ENCODE data around the gene DDX50.

- TF ChIP-seq, protein P1, sequence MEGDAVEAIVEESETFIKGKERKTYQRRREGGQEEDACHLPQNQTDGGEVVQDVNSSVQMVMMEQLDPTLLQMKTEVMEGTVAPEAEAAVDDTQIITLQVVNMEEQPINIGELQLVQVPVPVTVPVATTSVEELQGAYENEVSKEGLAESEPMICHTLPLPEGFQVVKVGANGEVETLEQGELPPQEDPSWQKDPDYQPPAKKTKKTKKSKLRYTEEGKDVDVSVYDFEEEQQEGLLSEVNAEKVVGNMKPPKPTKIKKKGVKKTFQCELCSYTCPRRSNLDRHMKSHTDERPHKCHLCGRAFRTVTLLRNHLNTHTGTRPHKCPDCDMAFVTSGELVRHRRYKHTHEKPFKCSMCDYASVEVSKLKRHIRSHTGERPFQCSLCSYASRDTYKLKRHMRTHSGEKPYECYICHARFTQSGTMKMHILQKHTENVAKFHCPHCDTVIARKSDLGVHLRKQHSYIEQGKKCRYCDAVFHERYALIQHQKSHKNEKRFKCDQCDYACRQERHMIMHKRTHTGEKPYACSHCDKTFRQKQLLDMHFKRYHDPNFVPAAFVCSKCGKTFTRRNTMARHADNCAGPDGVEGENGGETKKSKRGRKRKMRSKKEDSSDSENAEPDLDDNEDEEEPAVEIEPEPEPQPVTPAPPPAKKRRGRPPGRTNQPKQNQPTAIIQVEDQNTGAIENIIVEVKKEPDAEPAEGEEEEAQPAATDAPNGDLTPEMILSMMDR (IDR thresholded peaks at IDR 0.05; ENCODE audit: insufficient read depth, low read length, poor library complexity, severe bottlenecking), result peak; percentile 10
- no peak for TF ChIP-seq EZH2phosphoT487 (conservative IDR thresholded peaks at IDR 0.05; ENCODE audit: low read length)
These were observed 87.6 kb downstream of the DDX50 start, which contains the start of gene KIFBP for GRCh38 chr10:68988530-68989316.
